Retinal pigment epithelial cell (primary cell): Measurements from ENCODE around the gene CNTN5.
"Not testable (repeated sequence)": the region's sequence is repeated elsewhere in the genome, so short reads cannot be mapped to it uniquely, and the experiment has no call there.

Source experiments
- DNase-seq: peaks from one replicate; pipeline ENCODE4 v3.0.0-alpha.2; 2010; ENCODE audit warnings: low read depth
- H3K4me3 ChIP-seq: 2 replicates; pipeline ENCODE4 v1.5.1; 2011; ENCODE audit warnings: mild to moderate bottlenecking, low read length, control low read depth, moderate library complexity
- TF ChIP-seq, protein P1 (sequence below): conservative IDR thresholded peaks from 2 replicates; pipeline ENCODE4 v1.5.1; 2011; ENCODE audit warnings: low read depth, low read length, control low read depth, inconsistent platforms

Gene CNTN5

DNA sequence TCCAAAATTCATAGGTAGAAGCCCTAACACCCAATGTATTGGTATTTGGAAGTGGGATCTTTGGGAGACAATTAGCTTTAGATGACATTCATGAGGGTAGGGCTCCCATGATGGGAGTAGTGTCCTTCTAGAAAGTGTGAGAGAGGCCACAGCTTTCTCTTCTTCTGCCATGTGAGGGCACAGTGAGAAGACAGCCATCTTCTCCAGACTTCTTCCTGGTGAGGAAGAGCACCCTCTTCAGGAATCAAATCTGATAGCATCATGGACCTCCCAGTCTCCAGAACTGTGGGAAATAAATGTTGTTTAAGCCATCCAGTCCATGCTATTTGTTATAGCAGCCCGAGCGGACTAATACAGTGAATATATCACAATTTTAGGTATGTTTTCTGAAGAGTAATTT, 96.9 kb downstream of the CNTN5 start:
- H3K4me3 ChIP-seq, result no peak overlapping the region
- no peak for DNase-seq
- TF ChIP-seq, protein P1, sequence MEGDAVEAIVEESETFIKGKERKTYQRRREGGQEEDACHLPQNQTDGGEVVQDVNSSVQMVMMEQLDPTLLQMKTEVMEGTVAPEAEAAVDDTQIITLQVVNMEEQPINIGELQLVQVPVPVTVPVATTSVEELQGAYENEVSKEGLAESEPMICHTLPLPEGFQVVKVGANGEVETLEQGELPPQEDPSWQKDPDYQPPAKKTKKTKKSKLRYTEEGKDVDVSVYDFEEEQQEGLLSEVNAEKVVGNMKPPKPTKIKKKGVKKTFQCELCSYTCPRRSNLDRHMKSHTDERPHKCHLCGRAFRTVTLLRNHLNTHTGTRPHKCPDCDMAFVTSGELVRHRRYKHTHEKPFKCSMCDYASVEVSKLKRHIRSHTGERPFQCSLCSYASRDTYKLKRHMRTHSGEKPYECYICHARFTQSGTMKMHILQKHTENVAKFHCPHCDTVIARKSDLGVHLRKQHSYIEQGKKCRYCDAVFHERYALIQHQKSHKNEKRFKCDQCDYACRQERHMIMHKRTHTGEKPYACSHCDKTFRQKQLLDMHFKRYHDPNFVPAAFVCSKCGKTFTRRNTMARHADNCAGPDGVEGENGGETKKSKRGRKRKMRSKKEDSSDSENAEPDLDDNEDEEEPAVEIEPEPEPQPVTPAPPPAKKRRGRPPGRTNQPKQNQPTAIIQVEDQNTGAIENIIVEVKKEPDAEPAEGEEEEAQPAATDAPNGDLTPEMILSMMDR, result no peak

DNA sequence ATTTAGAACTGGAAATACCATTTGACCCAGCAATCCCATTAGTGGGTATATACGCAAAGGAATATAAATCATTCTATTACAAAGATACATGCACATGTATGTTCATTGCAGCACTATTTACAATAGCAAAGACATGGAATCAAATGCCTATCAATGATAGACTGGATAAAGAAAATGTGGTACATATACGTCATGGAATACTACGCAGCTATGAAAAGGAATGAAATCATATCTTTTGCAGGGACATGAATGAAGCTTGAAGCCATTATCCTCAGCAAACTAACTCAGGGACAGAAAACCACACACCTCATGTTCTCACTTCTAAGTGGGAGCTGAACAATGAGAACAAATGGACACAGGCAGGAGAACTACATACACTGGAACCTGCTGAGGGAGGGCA, 113.1 kb downstream of the CNTN5 start:
- H3K4me3 ChIP-seq, DNase-seq: not testable (repeated sequence)

DNA sequence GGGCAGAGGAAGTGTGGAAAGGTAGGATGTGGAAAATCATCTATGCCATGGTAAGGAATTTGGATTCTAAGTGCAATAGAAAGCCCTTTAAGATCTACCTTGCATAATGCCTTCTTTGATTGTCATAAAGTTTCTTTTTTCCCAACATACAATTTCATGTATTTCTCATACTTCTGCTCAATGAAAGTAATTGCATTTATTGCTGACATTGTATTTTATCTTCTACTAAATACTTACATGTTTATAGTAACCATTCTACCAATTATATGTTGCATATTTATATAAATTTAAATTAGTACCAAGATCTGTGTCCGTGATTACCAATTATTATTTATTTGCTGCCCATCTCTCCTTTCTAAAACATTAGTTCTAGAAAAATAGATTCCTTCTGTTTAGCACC, 114.8 kb downstream of the CNTN5 start:
- DNase-seq, result no peak
- H3K4me3 ChIP-seq, result no peak overlapping the region
- TF ChIP-seq, protein P1, result no peak

DNA sequence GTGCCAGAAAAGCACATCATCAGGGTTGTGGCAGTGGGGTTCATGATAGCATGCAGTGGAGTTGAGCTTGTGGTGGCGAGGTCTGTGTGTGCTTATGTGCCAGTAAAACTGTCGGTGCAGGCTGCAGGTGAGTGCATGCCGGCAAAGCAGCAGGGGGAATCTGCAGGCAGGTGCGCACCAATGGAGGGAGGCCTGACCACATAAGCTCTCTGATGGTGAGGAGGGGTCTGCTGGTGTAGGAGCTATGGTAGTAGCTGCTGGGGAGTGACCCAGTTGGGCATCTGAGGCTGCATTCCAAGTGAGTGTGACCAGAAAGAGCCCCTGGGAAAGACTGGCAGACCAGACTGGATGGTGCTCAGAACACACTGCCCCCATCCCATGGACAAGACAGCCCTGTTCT, 121.5 kb downstream of the CNTN5 start:
- no peak overlapping the region for H3K4me3 ChIP-seq
- DNase-seq, result no peak
- TF ChIP-seq, protein P1, result no peak

DNA sequence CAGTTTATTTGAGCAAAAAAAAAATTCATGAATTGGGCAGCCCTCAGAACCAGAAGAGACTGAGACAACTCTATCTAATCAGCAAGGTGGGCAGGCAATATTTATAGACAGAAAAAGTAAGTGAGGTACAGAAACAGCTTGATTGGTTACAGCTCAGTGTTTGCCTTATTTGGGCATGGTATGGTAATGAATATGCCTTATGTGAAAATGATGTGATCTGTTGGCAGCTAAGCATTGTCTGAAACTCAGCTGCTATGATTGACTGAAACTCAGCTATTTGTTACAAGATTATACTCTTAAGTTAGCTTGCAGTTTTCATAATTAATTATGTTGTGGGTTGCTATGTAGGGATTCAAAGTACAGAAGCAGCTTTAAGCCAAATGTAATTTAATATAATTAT, 127.6 kb downstream of the CNTN5 start:
- peak; percentile 66 for DNase-seq
- TF ChIP-seq, protein P1, result no peak
- H3K4me3 ChIP-seq, result no peak overlapping the region

DNA sequence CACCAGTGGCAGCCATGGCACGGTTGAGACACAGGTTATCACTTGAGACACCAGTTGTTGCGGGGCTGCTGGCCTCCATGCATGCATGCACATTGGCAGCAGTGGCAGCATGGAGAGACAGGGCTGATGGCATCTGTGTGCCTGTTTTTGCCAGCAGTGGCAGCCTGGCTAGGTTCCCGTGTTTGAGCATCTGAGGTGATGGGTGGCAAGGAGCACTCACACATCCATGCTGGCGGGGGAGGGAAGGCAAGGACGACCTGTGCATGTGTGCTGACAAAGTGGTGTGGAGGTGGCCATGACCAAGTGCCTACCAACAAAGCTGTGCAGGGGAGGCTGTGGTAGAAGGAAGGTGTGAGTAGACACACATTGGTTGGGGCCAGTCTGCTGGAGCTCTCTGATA, 133.5 kb downstream of the CNTN5 start:
- DNase-seq, result no peak
- H3K4me3 ChIP-seq, result no peak overlapping the region
- TF ChIP-seq, protein P1, result no peak

DNA sequence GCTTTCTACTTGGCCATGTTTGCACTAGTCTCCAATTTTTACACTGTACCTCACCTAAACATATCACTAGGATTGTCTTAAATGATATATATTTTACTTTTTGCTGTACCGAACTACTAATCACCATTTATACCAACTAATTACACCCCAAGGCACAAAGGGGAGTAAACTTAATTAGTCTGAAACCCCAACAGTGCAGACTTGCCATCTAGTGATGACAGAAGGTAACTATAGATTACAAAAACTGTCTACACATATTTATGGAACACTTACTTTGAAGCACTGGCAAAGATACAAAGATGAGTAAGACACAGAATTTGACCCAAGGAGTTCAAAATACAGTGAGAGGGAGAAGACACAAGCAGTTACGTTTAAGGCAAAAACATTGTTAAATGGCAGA, 139.7 kb downstream of the CNTN5 start:
- no peak for DNase-seq
- no peak overlapping the region for H3K4me3 ChIP-seq
- TF ChIP-seq, protein P1, result no peak

DNA sequence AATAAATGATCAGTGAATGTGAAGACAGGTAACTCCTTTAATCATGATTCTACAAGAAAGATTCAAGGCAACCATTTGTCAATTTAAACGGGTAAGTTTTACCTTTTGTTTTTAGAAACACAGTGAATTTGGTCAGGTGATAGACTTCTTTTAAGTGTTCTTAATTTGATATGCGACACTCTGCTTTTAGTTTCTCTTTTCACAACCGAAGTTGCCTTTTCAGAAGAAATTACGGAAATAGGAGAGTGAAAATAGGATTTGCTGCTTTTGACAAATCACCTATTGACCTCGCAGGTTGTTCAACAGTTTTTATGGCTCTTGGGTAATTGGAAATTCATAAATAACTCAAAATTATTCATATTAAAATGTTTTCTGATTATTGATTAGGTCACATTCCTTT, 142.1 kb downstream of the CNTN5 start:
- no peak for DNase-seq
- TF ChIP-seq, protein P1, result no peak

More for the DNA sequence above, 142.1 kb downstream of the CNTN5 start:
- no peak overlapping the region for H3K4me3 ChIP-seq
